GM12878 (cell line): ENCODE measurements around the gene ALG12. TPM values are rescaled to one million over a fixed set of nuclear protein-coding genes. Genes with fewer than 3 reads are reported as not detected.

ENCODE experiments used
- BMI1 ChIP-seq: fragments of 450-650 bp; IDR thresholded peaks from 2 replicates; pipeline ENCODE4 v1.6.1; 2016; ENCODE audit warnings: mild to moderate bottlenecking, moderate library complexity, borderline replicate concordance
- CBFB ChIP-seq: IDR thresholded peaks from 2 replicates; pipeline ENCODE4 v1.6.1; 2016; ENCODE audit warnings: antibody characterized with exemption, low read depth
- CHD2 ChIP-seq: IDR thresholded peaks from 2 replicates; pipeline ENCODE4 v1.6.1; 2011; ENCODE audit warnings: low read depth, low read length, improper control_type of control experiment, borderline replicate concordance
- DPF2 ChIP-seq: fragments of 450-650 bp; IDR thresholded peaks from 2 replicates; pipeline ENCODE4 v1.6.1; 2017; ENCODE audit warnings: mild to moderate bottlenecking
- EED ChIP-seq: sonication (generic); IDR thresholded peaks from 2 replicates; pipeline ENCODE4 v1.6.1; 2016; ENCODE audit warnings: antibody characterized with exemption, low read depth
- GATAD2B ChIP-seq: fragments of 450-650 bp; conservative IDR thresholded peaks from 2 replicates; pipeline ENCODE4 v1.6.1; 2017; ENCODE audit warnings: low read depth, mild to moderate bottlenecking, moderate library complexity
- HDGF ChIP-seq: fragments of 450-650 bp; IDR thresholded peaks from 2 replicates; pipeline ENCODE4 v1.6.1; 2016; ENCODE audit warnings: antibody characterized with exemption
- IKZF1 ChIP-seq: fragments of 450-650 bp; conservative IDR thresholded peaks from 2 replicates; pipeline ENCODE4 v1.6.1; 2017; ENCODE audit warnings: antibody characterized with exemption, mild to moderate bottlenecking
- MTA2 ChIP-seq: fragments of 450-650 bp; IDR thresholded peaks from 2 replicates; pipeline ENCODE4 v1.6.1; 2016; ENCODE audit warnings: low read depth, mild to moderate bottlenecking, moderate library complexity
- NFIC ChIP-seq: IDR thresholded peaks from 2 replicates; pipeline ENCODE4 v1.6.1; 2012; ENCODE audit warnings: low read depth, mild to moderate bottlenecking, inconsistent platforms, low read length, moderate library complexity
- NFYA ChIP-seq: IDR thresholded peaks from 2 replicates; pipeline ENCODE4 v1.6.1; 2011; ENCODE audit warnings: low read depth, mild to moderate bottlenecking, low read length, improper control_type of control experiment, borderline replicate concordance
- NR2C1 ChIP-seq: fragments of 450-650 bp; IDR thresholded peaks from 2 replicates; pipeline ENCODE4 v1.6.1; 2017; ENCODE audit warnings: antibody characterized with exemption, mild to moderate bottlenecking, moderate library complexity
- PAX8 ChIP-seq: fragments of 450-650 bp; IDR thresholded peaks from 2 replicates; pipeline ENCODE4 v1.6.1; 2017; ENCODE audit warnings: mild to moderate bottlenecking, moderate library complexity
- PML ChIP-seq: IDR thresholded peaks from 2 replicates; pipeline ENCODE4 v1.6.1; 2012; ENCODE audit warnings: low read length, inconsistent platforms
- POLR2AphosphoS5 ChIP-seq: IDR thresholded peaks from 2 replicates; pipeline ENCODE4 v1.6.1; 2011; ENCODE audit warnings: mild to moderate bottlenecking, low read length, inconsistent platforms
- SUPT20H ChIP-seq: IDR thresholded peaks from 2 replicates; pipeline ENCODE4 v1.6.1; 2011; ENCODE audit warnings: low read depth, mild to moderate bottlenecking, low read length, moderate library complexity, borderline replicate concordance; ENCODE audit not compliant: control insufficient read depth
- TCF12 ChIP-seq: IDR thresholded peaks from 2 replicates; pipeline ENCODE4 v1.6.1; 2011; ENCODE audit warnings: low read depth, mild to moderate bottlenecking, low read length
- ZNF207 ChIP-seq: fragments of 450-650 bp; IDR thresholded peaks from 2 replicates; pipeline ENCODE4 v1.6.1; 2014; ENCODE audit warnings: antibody characterized with exemption, mild to moderate bottlenecking, borderline replicate concordance
- ZSCAN29 ChIP-seq: fragments of 450-650 bp; IDR thresholded peaks from 2 replicates; pipeline ENCODE4 v1.6.1; 2017; ENCODE audit warnings: mild to moderate bottlenecking, moderate library complexity
- polyA plus RNA-seq, 11 experiments: library from polyadenylated mRNA; depleted of rRNA in 4 of 11; unstranded in 6 of 11; stranded (reverse) in 5 of 11; fragments of >200 nt; fragmentation: Nextera tagmentation in 4 of 11; fragmentation: Illumina TruSeq in 1 of 11; extraction: Ambion mirVana in 4 of 11; extraction: Trizol in 1 of 11; gene quantifications; 1 replicate in 1 of 11; 2 replicates in 10 of 11; pipeline versions ENCODE4 v1.2.1 to v1.2.3, GENCODE V29; 2011 to 2016; ENCODE audit warnings: inconsistent platforms in 2 of 11, missing spikeins in 2 of 11, low read depth in 1 of 11
- total RNA-seq, 4 experiments: library from RNA; depleted of rRNA in 3 of 4; stranded (reverse); fragments of >200 nt in 3 of 4; fragmentation: Illumina TruSeq in 1 of 4; extraction: Trizol in 1 of 4; gene quantifications; 2 replicates each; pipeline versions ENCODE4 v1.2.1 to v1.2.3, GENCODE V29; 2013 to 2021
- TF ChIP-seq, protein P1 (sequence below): IDR thresholded peaks from 2 replicates; pipeline ENCODE4 v1.6.1; 2011; ENCODE audit warnings: low read depth, low read length, improper control_type of control experiment, borderline replicate concordance
- TF ChIP-seq, protein P2 (sequence below): fragments of 450-650 bp; IDR thresholded peaks from 2 replicates; pipeline ENCODE4 v1.6.1; 2017; ENCODE audit warnings: low read depth, mild to moderate bottlenecking, moderate library complexity
- TF ChIP-seq, protein P3 (sequence below): IDR thresholded peaks from 2 replicates; pipeline ENCODE4 v1.6.1; 2011; ENCODE audit warnings: borderline replicate concordance, low read depth, mild to moderate bottlenecking, moderate library complexity, low read length; ENCODE audit not compliant: insufficient read depth, poor library complexity, severe bottlenecking
- TF ChIP-seq, protein P4 (sequence below): IDR thresholded peaks from 2 replicates; pipeline ENCODE4 v1.6.1; 2012; ENCODE audit warnings: mild to moderate bottlenecking, low read depth, low read length

ALG12 gene
- total and polyA plus RNA-seq, 10 of the 15 experiments (the other 5 are each of a cell fraction or from before 2014, with no cell fraction given) = 0.22 to 23.4 (median 6.6) TPM

DNA sequence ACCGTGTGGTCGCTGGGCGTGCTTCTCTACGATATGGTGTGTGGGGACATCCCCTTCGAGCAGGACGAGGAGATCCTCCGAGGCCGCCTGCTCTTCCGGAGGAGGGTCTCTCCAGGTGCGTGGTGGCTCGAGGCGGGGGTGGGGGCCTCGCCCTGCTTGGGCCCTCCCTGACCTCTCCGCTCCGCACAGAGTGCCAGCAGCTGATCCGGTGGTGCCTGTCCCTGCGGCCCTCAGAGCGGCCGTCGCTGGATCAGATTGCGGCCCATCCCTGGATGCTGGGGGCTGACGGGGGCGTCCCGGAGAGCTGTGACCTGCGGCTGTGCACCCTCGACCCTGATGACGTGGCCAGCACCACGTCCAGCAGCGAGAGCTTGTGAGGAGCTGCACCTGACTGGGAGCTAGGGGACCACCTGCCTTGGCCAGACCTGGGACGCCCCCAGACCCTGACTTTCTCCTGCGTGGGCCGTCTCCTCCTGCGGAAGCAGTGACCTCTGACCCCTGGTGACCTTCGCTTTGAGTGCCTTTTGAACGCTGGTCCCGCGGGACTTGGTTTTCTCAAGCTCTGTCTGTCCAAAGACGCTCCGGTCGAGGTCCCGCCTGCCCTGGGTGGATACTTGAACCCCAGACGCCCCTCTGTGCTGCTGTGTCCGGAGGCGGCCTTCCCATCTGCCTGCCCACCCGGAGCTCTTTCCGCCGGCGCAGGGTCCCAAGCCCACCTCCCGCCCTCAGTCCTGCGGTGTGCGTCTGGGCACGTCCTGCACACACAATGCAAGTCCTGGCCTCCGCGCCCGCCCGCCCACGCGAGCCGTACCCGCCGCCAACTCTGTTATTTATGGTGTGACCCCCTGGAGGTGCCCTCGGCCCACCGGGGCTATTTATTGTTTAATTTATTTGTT lies 44.8 kb upstream of the ALG12 start (continued):
- TF ChIP-seq ZNF207 (peak; percentile 77; the same call in 1 of the 2 replicates), DPF2 (peak; percentile 43; the same call in 1 of the 2 replicates), GATAD2B (peak; percentile 61), MTA2 (no peak), HDGF (no peak), PML (no peak), CBFB (no peak), TCF12 (no peak), CHD2 (no peak), POLR2AphosphoS5 (peak; percentile 20), PAX8 (no peak), EED (0 out of 2 replicates have a peak, but pooled peaks have one; percentile 2), BMI1 (no peak), NFIC (no peak), IKZF1 (peak; percentile 39; the same call in 1 of the 2 replicates), NFYA (no peak), SUPT20H (no peak), ZSCAN29 (no peak), NR2C1 (peak; percentile 80)
- TF ChIP-seq, protein P1, sequence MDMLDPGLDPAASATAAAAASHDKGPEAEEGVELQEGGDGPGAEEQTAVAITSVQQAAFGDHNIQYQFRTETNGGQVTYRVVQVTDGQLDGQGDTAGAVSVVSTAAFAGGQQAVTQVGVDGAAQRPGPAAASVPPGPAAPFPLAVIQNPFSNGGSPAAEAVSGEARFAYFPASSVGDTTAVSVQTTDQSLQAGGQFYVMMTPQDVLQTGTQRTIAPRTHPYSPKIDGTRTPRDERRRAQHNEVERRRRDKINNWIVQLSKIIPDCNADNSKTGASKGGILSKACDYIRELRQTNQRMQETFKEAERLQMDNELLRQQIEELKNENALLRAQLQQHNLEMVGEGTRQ = no peak
- TF ChIP-seq, protein P2, sequence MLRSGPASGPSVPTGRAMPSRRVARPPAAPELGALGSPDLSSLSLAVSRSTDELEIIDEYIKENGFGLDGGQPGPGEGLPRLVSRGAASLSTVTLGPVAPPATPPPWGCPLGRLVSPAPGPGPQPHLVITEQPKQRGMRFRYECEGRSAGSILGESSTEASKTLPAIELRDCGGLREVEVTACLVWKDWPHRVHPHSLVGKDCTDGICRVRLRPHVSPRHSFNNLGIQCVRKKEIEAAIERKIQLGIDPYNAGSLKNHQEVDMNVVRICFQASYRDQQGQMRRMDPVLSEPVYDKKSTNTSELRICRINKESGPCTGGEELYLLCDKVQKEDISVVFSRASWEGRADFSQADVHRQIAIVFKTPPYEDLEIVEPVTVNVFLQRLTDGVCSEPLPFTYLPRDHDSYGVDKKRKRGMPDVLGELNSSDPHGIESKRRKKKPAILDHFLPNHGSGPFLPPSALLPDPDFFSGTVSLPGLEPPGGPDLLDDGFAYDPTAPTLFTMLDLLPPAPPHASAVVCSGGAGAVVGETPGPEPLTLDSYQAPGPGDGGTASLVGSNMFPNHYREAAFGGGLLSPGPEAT = peak; percentile 44
- TF ChIP-seq, protein P3, sequence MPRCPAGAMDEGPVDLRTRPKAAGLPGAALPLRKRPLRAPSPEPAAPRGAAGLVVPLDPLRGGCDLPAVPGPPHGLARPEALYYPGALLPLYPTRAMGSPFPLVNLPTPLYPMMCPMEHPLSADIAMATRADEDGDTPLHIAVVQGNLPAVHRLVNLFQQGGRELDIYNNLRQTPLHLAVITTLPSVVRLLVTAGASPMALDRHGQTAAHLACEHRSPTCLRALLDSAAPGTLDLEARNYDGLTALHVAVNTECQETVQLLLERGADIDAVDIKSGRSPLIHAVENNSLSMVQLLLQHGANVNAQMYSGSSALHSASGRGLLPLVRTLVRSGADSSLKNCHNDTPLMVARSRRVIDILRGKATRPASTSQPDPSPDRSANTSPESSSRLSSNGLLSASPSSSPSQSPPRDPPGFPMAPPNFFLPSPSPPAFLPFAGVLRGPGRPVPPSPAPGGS = no peak
- TF ChIP-seq, protein P4, sequence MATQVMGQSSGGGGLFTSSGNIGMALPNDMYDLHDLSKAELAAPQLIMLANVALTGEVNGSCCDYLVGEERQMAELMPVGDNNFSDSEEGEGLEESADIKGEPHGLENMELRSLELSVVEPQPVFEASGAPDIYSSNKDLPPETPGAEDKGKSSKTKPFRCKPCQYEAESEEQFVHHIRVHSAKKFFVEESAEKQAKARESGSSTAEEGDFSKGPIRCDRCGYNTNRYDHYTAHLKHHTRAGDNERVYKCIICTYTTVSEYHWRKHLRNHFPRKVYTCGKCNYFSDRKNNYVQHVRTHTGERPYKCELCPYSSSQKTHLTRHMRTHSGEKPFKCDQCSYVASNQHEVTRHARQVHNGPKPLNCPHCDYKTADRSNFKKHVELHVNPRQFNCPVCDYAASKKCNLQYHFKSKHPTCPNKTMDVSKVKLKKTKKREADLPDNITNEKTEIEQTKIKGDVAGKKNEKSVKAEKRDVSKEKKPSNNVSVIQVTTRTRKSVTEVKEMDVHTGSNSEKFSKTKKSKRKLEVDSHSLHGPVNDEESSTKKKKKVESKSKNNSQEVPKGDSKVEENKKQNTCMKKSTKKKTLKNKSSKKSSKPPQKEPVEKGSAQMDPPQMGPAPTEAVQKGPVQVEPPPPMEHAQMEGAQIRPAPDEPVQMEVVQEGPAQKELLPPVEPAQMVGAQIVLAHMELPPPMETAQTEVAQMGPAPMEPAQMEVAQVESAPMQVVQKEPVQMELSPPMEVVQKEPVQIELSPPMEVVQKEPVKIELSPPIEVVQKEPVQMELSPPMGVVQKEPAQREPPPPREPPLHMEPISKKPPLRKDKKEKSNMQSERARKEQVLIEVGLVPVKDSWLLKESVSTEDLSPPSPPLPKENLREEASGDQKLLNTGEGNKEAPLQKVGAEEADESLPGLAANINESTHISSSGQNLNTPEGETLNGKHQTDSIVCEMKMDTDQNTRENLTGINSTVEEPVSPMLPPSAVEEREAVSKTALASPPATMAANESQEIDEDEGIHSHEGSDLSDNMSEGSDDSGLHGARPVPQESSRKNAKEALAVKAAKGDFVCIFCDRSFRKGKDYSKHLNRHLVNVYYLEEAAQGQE = no peak
